RWPE1 (cell line): Measurements from ENCODE around the gene GRAP2.

Source experiments
- CTCF ChIA-PET: fragments of 350-600 bp; sonication (Branson Sonifier 250); formaldehyde crosslinking; extraction: SDS; loops from one replicate; lab custom pipeline; 2021; lab: Yijun Ruan, JAX
- POLR2A ChIA-PET: fragments of 400-600 bp; formaldehyde crosslinking; extraction: SDS; loops from one replicate; lab custom pipeline; 2020; ENCODE audit warnings: antibody characterized with exemption; ENCODE audit not compliant: low non-redundant PET; lab: Yijun Ruan, JAX
- DNase-seq: peaks from one replicate; pipeline ENCODE4 v3.0.0; 2012; ENCODE audit warnings: low spot score
- H3K27ac ChIP-seq: fragments of 450-650 bp; 2 replicates; pipeline ENCODE4 v1.5.1; 2017
- CTCF ChIP-seq: fragments of 450-650 bp; conservative IDR thresholded peaks from 2 replicates; pipeline ENCODE4 v1.5.1; 2017; ENCODE audit warnings: low read depth, mild to moderate bottlenecking

Gene GRAP2

GRCh38 chr22:39941601-39942000 is 40.7 kb downstream of the GRAP2 start:
- CTCF ChIA-PET, result no interaction called here
- TF ChIP-seq CTCF, result no peak
- no peak for DNase-seq
- POLR2A ChIA-PET, result no interaction called here
- H3K27ac ChIP-seq, result no peak overlapping the region

- TF ChIP-seq CTCF, result no peak
- ChIA-PET CTCF (interaction anchor here (0.6 kb wide), 1 partner anchor 571 kb away, joined by 3 read pairs; no protein-coding TSS in a partner anchor), POLR2A (no interaction called here)
- H3K27ac ChIP-seq, result no peak overlapping the region
- DNase-seq, result no peak
Observed at GRCh38 chr22:39942439-39943230, 41.8 kb downstream of the GRAP2 start.

GRCh38 chr22:39943337-39943736 is 42.5 kb downstream of the GRAP2 start:
- no peak for TF ChIP-seq CTCF
- no peak for DNase-seq
- H3K27ac ChIP-seq, result no peak overlapping the region
- ChIA-PET CTCF (interaction anchor here (0.6 kb wide), 1 partner anchor 572 kb away, joined by 3 read pairs; no protein-coding TSS in a partner anchor), POLR2A (no interaction called here)

- ChIA-PET POLR2A (no interaction called here), CTCF (interaction anchor here (0.7 kb wide), 1 partner anchor 432 kb away, joined by 3 read pairs; no protein-coding TSS in a partner anchor)
- TF ChIP-seq CTCF, result no peak
- no peak overlapping the region for H3K27ac ChIP-seq
- DNase-seq, result no peak
Observed at GRCh38 chr22:39943953-39944872, 43.3 kb downstream of the GRAP2 start.

GRCh38 chr22:39946126-39946502 is 45.2 kb downstream of the GRAP2 start:
- TF ChIP-seq CTCF, result no peak
- CTCF ChIA-PET, result no interaction called here
- no peak for DNase-seq
- POLR2A ChIA-PET, result no interaction called here
- H3K27ac ChIP-seq, result no peak overlapping the region

GRCh38 chr22:39946503-39947219 is 45.8 kb downstream of the GRAP2 start:
- no peak overlapping the region for H3K27ac ChIP-seq
- DNase-seq, result no peak
- ChIA-PET CTCF (interaction anchor here (0.6 kb wide), 1 partner anchor 246 kb away, joined by 3 read pairs; no protein-coding TSS in a partner anchor), POLR2A (no interaction called here)
- TF ChIP-seq CTCF, result no peak
